ENCODE results near the gene STK32B.

GRCh38 chr4:5338531-5338930 is 287.3 kb downstream of the STK32B start:
- TF ChIP-seq CTCF (conservative IDR thresholded peaks at IDR 0.05; ENCODE audit: low read depth, low read length) (no peak), MXI1 (IDR thresholded peaks at IDR 0.05; ENCODE audit: borderline replicate concordance, low read depth, low read length) (no peak), RFX5 (IDR thresholded peaks at IDR 0.05; ENCODE audit: low read depth, low read length) (no peak), POLR2A (IDR thresholded peaks at IDR 0.05; ENCODE audit: low read depth, low read length) (no peak), CEBPB (IDR thresholded peaks at IDR 0.05; ENCODE audit: low read depth, low read length) (no peak), MAFK (IDR thresholded peaks at IDR 0.05; ENCODE audit: low read depth, low read length) (no peak), RCOR1 (IDR thresholded peaks at IDR 0.05; ENCODE audit: insufficient replicate concordance, low read length) (no peak), MAZ (IDR thresholded peaks at IDR 0.05; ENCODE audit: borderline replicate concordance, low read depth, low read length) (no peak), RAD21 (IDR thresholded peaks at IDR 0.05; ENCODE audit: low read length) (no peak), NFE2L2 (IDR thresholded peaks at IDR 0.05; ENCODE audit: low read depth, low read length) (no peak), CHD1 (IDR thresholded peaks at IDR 0.05; ENCODE audit: low read depth, low read length) (no peak)
- TF ChIP-seq, protein P1, sequence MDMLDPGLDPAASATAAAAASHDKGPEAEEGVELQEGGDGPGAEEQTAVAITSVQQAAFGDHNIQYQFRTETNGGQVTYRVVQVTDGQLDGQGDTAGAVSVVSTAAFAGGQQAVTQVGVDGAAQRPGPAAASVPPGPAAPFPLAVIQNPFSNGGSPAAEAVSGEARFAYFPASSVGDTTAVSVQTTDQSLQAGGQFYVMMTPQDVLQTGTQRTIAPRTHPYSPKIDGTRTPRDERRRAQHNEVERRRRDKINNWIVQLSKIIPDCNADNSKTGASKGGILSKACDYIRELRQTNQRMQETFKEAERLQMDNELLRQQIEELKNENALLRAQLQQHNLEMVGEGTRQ (IDR thresholded peaks at IDR 0.05; ENCODE audit: low read depth, low read length), result no peak
